Measurements from ENCODE around the gene PEAR1.

PEAR1 gene

GRCh38 chr1:156893048-156893953 is at the start of gene PEAR1:
Gene PEAR1 (plus strand): TSS chr1:156893718. CDS start chr1:156903927, 10,209 bp downstream.
- H3K9ac ChIP-seq (ENCODE audit: low read depth, low read length): no peak within 1 kb of the TSS
- peaks cover 6% of the 10 kb centered on the region for H3K4me1 ChIP-seq (ENCODE audit: control insufficient read depth, insufficient read depth, low read length)
- peaks cover 68% of the 10 kb centered on the region for H3K27me3 ChIP-seq (ENCODE audit: control insufficient read depth, insufficient read depth, low read length)
- H3K36me3 ChIP-seq (ENCODE audit: control insufficient read depth, insufficient read depth, low read length): no peaks in the 10 kb centered on the region
- peak within 1 kb of the TSS; percentile 59 for H3K4me3 ChIP-seq (ENCODE audit: low read depth, low read length)
- no peaks in the 10 kb centered on the region for H3K9me3 ChIP-seq (ENCODE audit: control insufficient read depth, insufficient read depth, low read length)

GRCh38 chr1:156844102-156844501 is 49.4 kb upstream of the PEAR1 start:
- Histone ChIP-seq H3K4me3 (ENCODE audit: low read depth, low read length) (peak overlapping the region; percentile 64), H3K9me3 (ENCODE audit: control insufficient read depth, insufficient read depth, low read length) (no peaks in the 10 kb centered on the region), H3K27me3 (ENCODE audit: control insufficient read depth, insufficient read depth, low read length) (peaks cover 84% of the 10 kb centered on the region), H3K4me1 (ENCODE audit: control insufficient read depth, insufficient read depth, low read length) (peaks cover 6% of the 10 kb centered on the region), H3K9ac (ENCODE audit: low read depth, low read length) (no peak overlapping the region), H3K36me3 (ENCODE audit: control insufficient read depth, insufficient read depth, low read length) (no peaks in the 10 kb centered on the region)

DNA sequence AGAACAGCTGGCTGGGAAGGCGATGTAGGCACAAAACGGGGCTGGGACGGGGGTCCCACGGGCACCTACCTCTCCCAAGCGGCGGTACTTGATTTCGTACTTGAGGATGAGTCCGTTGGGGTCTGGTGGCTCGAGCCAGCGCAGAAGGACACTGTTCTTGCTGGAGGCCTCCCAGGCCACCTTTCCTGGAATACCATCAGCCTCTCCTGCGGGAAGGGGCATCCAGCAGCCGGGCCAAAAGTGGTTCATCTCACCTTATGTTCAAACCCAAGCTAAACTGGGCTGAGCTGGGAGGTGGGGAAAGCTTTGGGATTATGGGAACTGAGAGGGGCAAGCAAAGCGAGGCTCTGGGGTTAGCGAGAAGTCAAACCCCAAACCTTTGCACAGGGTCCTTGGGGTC is 48.9 kb upstream of the PEAR1 start:
- Histone ChIP-seq H3K4me3 (ENCODE audit: low read depth, low read length) (peak overlapping the region; percentile 64), H3K27me3 (ENCODE audit: control insufficient read depth, insufficient read depth, low read length) (peaks cover 84% of the 10 kb centered on the region), H3K9ac (ENCODE audit: low read depth, low read length) (no peak overlapping the region), H3K36me3 (ENCODE audit: control insufficient read depth, insufficient read depth, low read length) (no peaks in the 10 kb centered on the region), H3K9me3 (ENCODE audit: control insufficient read depth, insufficient read depth, low read length) (no peaks in the 10 kb centered on the region), H3K4me1 (ENCODE audit: control insufficient read depth, insufficient read depth, low read length) (peaks cover 6% of the 10 kb centered on the region)

DNA sequence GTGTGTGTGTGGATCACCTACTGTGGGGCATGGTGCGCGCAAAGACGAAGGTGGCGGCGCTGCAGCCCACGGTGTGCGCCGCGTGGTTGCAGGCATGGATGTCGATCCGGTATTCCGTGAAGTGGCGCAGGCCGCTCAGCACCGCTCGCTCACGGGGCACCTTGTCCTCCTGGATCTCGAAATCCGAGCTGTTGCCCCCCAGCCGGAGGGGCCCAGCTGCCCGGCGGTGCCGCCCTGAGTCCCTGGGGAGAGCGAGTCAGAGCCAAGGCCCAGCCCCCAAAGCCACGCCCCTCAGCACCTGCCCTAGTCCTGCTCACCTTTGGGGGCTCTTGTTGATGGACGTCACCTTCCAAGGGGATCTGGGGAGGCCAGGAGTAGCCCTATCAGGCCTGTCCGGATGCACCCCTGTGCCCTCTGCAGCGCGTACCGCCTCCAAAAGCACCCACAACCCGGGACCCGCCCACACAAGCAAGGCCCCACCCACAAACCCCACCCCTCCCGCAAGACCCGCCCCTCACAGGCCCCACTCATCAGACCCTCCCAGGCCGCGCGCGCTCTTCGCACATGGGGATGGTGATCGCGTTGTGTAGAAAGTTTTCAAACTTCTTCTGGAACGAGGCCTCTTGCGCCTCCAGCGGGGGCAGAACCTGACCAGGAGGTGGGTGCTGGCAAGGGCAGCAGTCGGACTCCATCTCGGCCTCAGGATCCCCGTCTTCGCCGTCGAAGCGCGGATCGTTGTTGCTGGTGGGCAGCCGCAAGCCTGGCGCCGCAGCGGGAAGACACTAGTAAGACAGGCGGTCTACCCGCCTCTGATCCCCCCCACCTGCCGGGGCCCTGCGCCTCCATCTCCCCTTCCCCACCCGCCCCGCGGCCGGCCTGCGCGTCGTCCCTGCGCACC is 48.2 kb upstream of the PEAR1 start:
- no peaks in the 10 kb centered on the region for H3K9me3 ChIP-seq (ENCODE audit: control insufficient read depth, insufficient read depth, low read length)
- peak overlapping the region; percentile 64 for H3K4me3 ChIP-seq (ENCODE audit: low read depth, low read length)
- H3K9ac ChIP-seq (ENCODE audit: low read depth, low read length): no peak overlapping the region
- peaks cover 6% of the 10 kb centered on the region for H3K4me1 ChIP-seq (ENCODE audit: control insufficient read depth, insufficient read depth, low read length)
- no peaks in the 10 kb centered on the region for H3K36me3 ChIP-seq (ENCODE audit: control insufficient read depth, insufficient read depth, low read length)
- peaks cover 90% of the 10 kb centered on the region for H3K27me3 ChIP-seq (ENCODE audit: control insufficient read depth, insufficient read depth, low read length)

- Histone ChIP-seq H3K9ac (ENCODE audit: low read depth, low read length) (no peak overlapping the region), H3K9me3 (ENCODE audit: control insufficient read depth, insufficient read depth, low read length) (no peaks in the 10 kb centered on the region), H3K4me3 (ENCODE audit: low read depth, low read length) (peak overlapping the region; percentile 41), H3K27me3 (ENCODE audit: control insufficient read depth, insufficient read depth, low read length) (peaks cover 98% of the 10 kb centered on the region), H3K36me3 (ENCODE audit: control insufficient read depth, insufficient read depth, low read length) (no peaks in the 10 kb centered on the region), H3K4me1 (ENCODE audit: control insufficient read depth, insufficient read depth, low read length) (peaks cover 6% of the 10 kb centered on the region)
Observed at GRCh38 chr1:156845953-156846545, 47.5 kb upstream of the PEAR1 start.

DNA sequence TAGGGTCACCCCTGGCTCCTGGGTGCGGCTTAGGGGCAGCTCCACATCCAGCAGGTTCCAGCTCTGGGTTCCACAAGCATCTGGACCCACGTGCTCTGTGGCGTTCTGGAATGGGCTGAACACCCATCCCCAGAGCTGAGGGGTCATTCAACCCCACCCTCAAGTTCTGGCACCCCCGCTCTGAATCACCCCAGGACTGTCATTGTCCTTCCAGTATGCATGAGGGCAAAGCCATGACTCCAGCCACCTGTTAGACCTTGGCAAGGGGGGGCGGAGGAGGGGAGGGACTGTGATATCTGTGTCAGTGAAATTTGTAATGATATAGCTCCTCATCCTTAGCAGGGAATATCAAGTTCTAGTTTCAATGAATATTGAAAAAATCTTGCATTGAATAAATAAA is 46.9 kb upstream of the PEAR1 start:
- H3K4me3 ChIP-seq (ENCODE audit: low read depth, low read length): peak overlapping the region; percentile 41
- H3K9me3 ChIP-seq (ENCODE audit: control insufficient read depth, insufficient read depth, low read length): no peaks in the 10 kb centered on the region
- no peaks in the 10 kb centered on the region for H3K36me3 ChIP-seq (ENCODE audit: control insufficient read depth, insufficient read depth, low read length)
- no peak overlapping the region for H3K9ac ChIP-seq (ENCODE audit: low read depth, low read length)
- peaks cover 6% of the 10 kb centered on the region for H3K4me1 ChIP-seq (ENCODE audit: control insufficient read depth, insufficient read depth, low read length)
- H3K27me3 ChIP-seq (ENCODE audit: control insufficient read depth, insufficient read depth, low read length): peaks cover 99% of the 10 kb centered on the region

- Histone ChIP-seq H3K9me3 (ENCODE audit: control insufficient read depth, insufficient read depth, low read length) (no peaks in the 10 kb centered on the region), H3K9ac (ENCODE audit: low read depth, low read length) (no peak overlapping the region), H3K4me1 (ENCODE audit: control insufficient read depth, insufficient read depth, low read length) (peaks cover 6% of the 10 kb centered on the region), H3K27me3 (ENCODE audit: control insufficient read depth, insufficient read depth, low read length) (peaks cover 98% of the 10 kb centered on the region), H3K4me3 (ENCODE audit: low read depth, low read length) (peak overlapping the region; percentile 52), H3K36me3 (ENCODE audit: control insufficient read depth, insufficient read depth, low read length) (no peaks in the 10 kb centered on the region)
Observed at GRCh38 chr1:156847591-156848460, 45.7 kb upstream of the PEAR1 start.

DNA sequence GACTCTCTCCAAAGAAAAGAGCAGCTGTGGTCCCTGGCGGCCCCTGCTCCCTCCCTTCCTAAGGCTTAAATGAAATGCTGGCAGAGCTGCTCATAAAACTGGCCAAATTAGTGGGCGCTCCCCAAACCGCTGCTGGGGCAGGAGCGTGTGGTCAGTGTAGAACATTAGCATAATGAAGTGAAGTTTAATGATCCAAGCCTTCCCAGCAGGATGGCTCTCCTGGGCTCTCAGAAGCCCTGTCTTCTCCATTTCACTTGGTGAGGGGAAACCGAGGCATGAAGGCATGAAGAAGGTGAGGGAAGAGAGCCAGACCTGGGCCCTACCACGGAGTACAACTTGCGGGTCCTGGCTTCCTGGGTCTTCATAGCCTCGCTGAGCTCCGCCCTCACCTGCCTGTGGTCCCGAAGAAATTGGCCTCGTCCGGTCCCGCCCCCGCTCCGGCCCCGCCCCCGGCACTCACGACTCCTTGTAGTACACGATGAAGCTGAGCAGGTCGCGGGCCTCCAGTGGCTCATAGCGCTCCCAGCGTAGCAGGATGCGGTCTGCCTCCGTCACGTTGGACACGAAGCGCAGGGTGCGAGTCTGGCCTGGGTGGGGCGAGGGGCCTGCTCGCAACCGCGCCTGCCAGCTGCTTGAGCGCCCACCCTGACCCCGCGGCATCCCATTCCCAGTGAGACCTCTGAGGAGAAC is 44.9 kb upstream of the PEAR1 start:
- H3K36me3 ChIP-seq (ENCODE audit: control insufficient read depth, insufficient read depth, low read length): no peaks in the 10 kb centered on the region
- no peak overlapping the region for H3K9ac ChIP-seq (ENCODE audit: low read depth, low read length)
- H3K27me3 ChIP-seq (ENCODE audit: control insufficient read depth, insufficient read depth, low read length): peaks cover 98% of the 10 kb centered on the region
- H3K9me3 ChIP-seq (ENCODE audit: control insufficient read depth, insufficient read depth, low read length): no peaks in the 10 kb centered on the region
- peak overlapping the region; percentile 52 for H3K4me3 ChIP-seq (ENCODE audit: low read depth, low read length)
- H3K4me1 ChIP-seq (ENCODE audit: control insufficient read depth, insufficient read depth, low read length): peaks cover 6% of the 10 kb centered on the region

- Histone ChIP-seq H3K27me3 (ENCODE audit: control insufficient read depth, insufficient read depth, low read length) (peaks cover 98% of the 10 kb centered on the region), H3K4me3 (ENCODE audit: low read depth, low read length) (peak overlapping the region; percentile 52), H3K4me1 (ENCODE audit: control insufficient read depth, insufficient read depth, low read length) (peaks cover 6% of the 10 kb centered on the region), H3K9me3 (ENCODE audit: control insufficient read depth, insufficient read depth, low read length) (no peaks in the 10 kb centered on the region), H3K9ac (ENCODE audit: low read depth, low read length) (no peak overlapping the region), H3K36me3 (ENCODE audit: control insufficient read depth, insufficient read depth, low read length) (no peaks in the 10 kb centered on the region)
Observed at GRCh38 chr1:156849151-156849496, 44.4 kb upstream of the PEAR1 start.

GRCh38 chr1:156851779-156852417 is 41.6 kb upstream of the PEAR1 start:
- H3K27me3 ChIP-seq (ENCODE audit: control insufficient read depth, insufficient read depth, low read length): peaks cover 92% of the 10 kb centered on the region
- H3K4me1 ChIP-seq (ENCODE audit: control insufficient read depth, insufficient read depth, low read length): peaks cover 3% of the 10 kb centered on the region
- H3K36me3 ChIP-seq (ENCODE audit: control insufficient read depth, insufficient read depth, low read length): no peaks in the 10 kb centered on the region
- H3K9me3 ChIP-seq (ENCODE audit: control insufficient read depth, insufficient read depth, low read length): no peaks in the 10 kb centered on the region
- H3K9ac ChIP-seq (ENCODE audit: low read depth, low read length): no peak overlapping the region
- H3K4me3 ChIP-seq (ENCODE audit: low read depth, low read length): no peak overlapping the region
